K562 (cell line): ENCODE measurements around the gene ABCB10. TPM values are rescaled to one million over a fixed set of nuclear protein-coding genes. Genes with fewer than 3 reads are reported as not detected.

ENCODE experiments used
- ARID1B ChIP-seq: fragments of 450-650 bp; IDR thresholded peaks from 2 replicates; pipeline ENCODE4 v1.6.1; 2016; ENCODE audit warnings: antibody characterized with exemption, mild to moderate bottlenecking, inconsistent platforms
- ARID3A ChIP-seq: IDR thresholded peaks from 2 replicates; pipeline ENCODE4 v1.6.1; 2012; ENCODE audit warnings: low read depth, low read length, improper control_type of control experiment, borderline replicate concordance
- ATF7 ChIP-seq: fragments of 450-650 bp; IDR thresholded peaks from 2 replicates; pipeline ENCODE4 v1.7.1; 2014; ENCODE audit warnings: mild to moderate bottlenecking, moderate library complexity
- CHAMP1 ChIP-seq: fragments of 450-650 bp; IDR thresholded peaks from 2 replicates; pipeline ENCODE4 v1.6.1; 2016; ENCODE audit warnings: mild to moderate bottlenecking
- CREB1 ChIP-seq, 2 experiments: sonication (generic) in 1 of 2; formaldehyde crosslinking in 1 of 2; IDR thresholded peaks; 2 replicates each; pipeline versions ENCODE4 v1.6.1 to v1.8.0; 2012 to 2022; ENCODE audit warnings: inconsistent platforms in 1 of 2, mild to moderate bottlenecking in 1 of 2, missing genetic modification reagents in 1 of 2, moderate library complexity in 1 of 2
- ELF4 ChIP-seq: fragments of 450-650 bp; formaldehyde crosslinking; IDR thresholded peaks from 2 replicates; pipeline ENCODE4 v1.4.0; 2022; ENCODE audit warnings: missing genetic modification characterization
- HEY1 ChIP-seq: fragments of 250-450 bp; sonication (Bioruptor Pico); IDR thresholded peaks from 2 replicates; pipeline ENCODE4 v1.5.0; 2020; ENCODE audit warnings: mild to moderate bottlenecking, moderate library complexity, borderline replicate concordance
- MAFK ChIP-seq: IDR thresholded peaks from 2 replicates; pipeline ENCODE4 v1.6.1; 2011; ENCODE audit warnings: low read length, improper control_type of control experiment
- NRF1 ChIP-seq, 2 experiments: fragments of 450-650 bp; IDR thresholded peaks in 1 of 2; conservative IDR thresholded peaks in 1 of 2; 2 replicates each; pipeline ENCODE4 v1.6.1; 2014; ENCODE audit warnings: mild to moderate bottlenecking in 2 of 2
- SMAD3 ChIP-seq: fragments of 450-650 bp; formaldehyde crosslinking; conservative IDR thresholded peaks from 2 replicates; pipeline ENCODE4 v1.4.0; 2020; ENCODE audit warnings: mild to moderate bottlenecking
- SMARCB1 ChIP-seq: IDR thresholded peaks from 2 replicates; pipeline ENCODE4 v1.6.1; 2011; ENCODE audit warnings: improper control_type of control experiment, low read depth; ENCODE audit not compliant: insufficient read length
- ZBTB26 ChIP-seq: fragments of 450-650 bp; formaldehyde crosslinking; IDR thresholded peaks from 2 replicates; pipeline ENCODE4 v1.4.0; 2022; ENCODE audit warnings: missing genetic modification characterization
- ZNF41 ChIP-seq: fragments of 250-450 bp; sonication (Bioruptor Pico); conservative IDR thresholded peaks from 2 replicates; pipeline ENCODE4 v1.4.0; 2020; ENCODE audit warnings: mild to moderate bottlenecking
- ZNF507 ChIP-seq: conservative IDR thresholded peaks from 2 replicates; pipeline ENCODE4 v1.6.1; 2017; ENCODE audit warnings: missing genetic modification characterization, missing compliant biosample characterization
- polyA plus RNA-seq, 8 experiments: library from polyadenylated mRNA; depleted of rRNA in 4 of 8; stranded (reverse) in 5 of 8; unstranded in 3 of 8; fragments of >200 nt; fragmentation: Nextera tagmentation in 2 of 8; fragmentation: Illumina TruSeq in 1 of 8; extraction: Ambion mirVana in 2 of 8; extraction: Trizol in 1 of 8; gene quantifications; 2 replicates each; pipeline versions ENCODE4 v1.2.1 to v1.2.3, GENCODE V29; 2011 to 2014; ENCODE audit warnings: inconsistent platforms in 1 of 8, missing spikeins in 1 of 8
- total RNA-seq, 7 experiments: library from RNA; depleted of rRNA in 6 of 7; stranded (reverse); fragments of >200 nt in 6 of 7; fragmentation: Illumina TruSeq in 2 of 7; extraction: Trizol in 2 of 7; gene quantifications; 2 replicates each; pipeline versions ENCODE4 v1.2.1 to v1.2.3, GENCODE V29; 2011 to 2021; ENCODE audit warnings: low replicate concordance in 1 of 7
- TF ChIP-seq, protein P1 (sequence below): sonication (generic); formaldehyde crosslinking; IDR thresholded peaks from 2 replicates; pipeline ENCODE4 v1.8.1; 2023; ENCODE audit warnings: mild to moderate bottlenecking, missing genetic modification reagents

Gene ABCB10
- total and polyA plus RNA-seq, 9 of the 15 experiments (the other 6 are each of a cell fraction or from before 2014, with no cell fraction given) = 12.4 to 54.8 (median 36.4) TPM

- TF ChIP-seq ZBTB26 (no peak), SMAD3 (CRISPR knock-in tag) (0 out of 2 replicates have a peak, but pooled peaks have one; percentile 34), CREB1 (IDR thresholded peaks at IDR 0.05) (peak; percentile 83), CREB1 (CRISPR knock-in tag; IDR thresholded peaks at IDR 0.05) (no peak), HEY1 (no peak), SMARCB1 (no peak), MAFK (0 out of 2 replicates have a peak, but pooled peaks have one; percentile 22), ATF7 (peak; percentile 75), NRF1 (conservative IDR thresholded peaks at IDR 0.05 in 1 of 2, IDR thresholded peaks at IDR 0.05 in 1 of 2) (no peak), ZNF41 (CRISPR knock-in tag) (no peak), ARID1B (peak; percentile 100), ELF4 (CRISPR knock-in tag) (peak; percentile 84), ARID3A (0 out of 2 replicates have a peak, but pooled peaks have one; percentile 63), CHAMP1 (peak; percentile 98; the same call in 1 of the 2 replicates), ZNF507 (tag) (no peak)
- TF ChIP-seq, protein P1, sequence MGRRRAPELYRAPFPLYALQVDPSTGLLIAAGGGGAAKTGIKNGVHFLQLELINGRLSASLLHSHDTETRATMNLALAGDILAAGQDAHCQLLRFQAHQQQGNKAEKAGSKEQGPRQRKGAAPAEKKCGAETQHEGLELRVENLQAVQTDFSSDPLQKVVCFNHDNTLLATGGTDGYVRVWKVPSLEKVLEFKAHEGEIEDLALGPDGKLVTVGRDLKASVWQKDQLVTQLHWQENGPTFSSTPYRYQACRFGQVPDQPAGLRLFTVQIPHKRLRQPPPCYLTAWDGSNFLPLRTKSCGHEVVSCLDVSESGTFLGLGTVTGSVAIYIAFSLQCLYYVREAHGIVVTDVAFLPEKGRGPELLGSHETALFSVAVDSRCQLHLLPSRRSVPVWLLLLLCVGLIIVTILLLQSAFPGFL = 0 out of 2 replicates have a peak, but pooled peaks have one; percentile 58
Measured at GRCh38 chr1:229554886-229555621, 3.5 kb downstream of the ABCB10 start (continued).
